ENCODE measurements around the gene VPS54.
A peak's percentile ranks its signal among the peaks of the same experiment; 100 is the strongest.

Gene VPS54

DNA sequence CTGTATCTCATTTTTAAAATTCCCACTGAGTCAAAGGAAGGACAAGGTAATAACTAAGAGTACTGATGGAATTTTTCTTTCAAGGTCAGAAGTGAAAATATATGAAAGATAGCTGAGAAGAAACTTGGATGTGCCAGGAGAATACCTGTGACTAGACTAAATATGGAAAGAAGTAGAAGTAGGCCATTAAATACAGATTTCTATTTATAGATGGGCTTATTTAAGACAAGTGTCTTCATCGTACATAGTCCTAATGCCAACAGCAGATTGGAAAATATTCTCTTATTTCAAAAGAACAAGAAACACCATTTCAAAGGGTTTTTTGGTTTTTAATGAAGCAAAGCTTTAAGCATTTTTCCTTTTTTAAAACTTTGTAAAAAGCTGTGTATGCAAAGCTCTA is 155.5 kb downstream of the VPS54 start:
- Histone ChIP-seq H4K20me1 (ENCODE audit: low read depth, low read length) (no peaks in the 10 kb centered on the region), H3K4me2 (ENCODE audit: low read depth, low read length, poor library complexity, severe bottlenecking) (no peak overlapping the region), H3K36me3 (ENCODE audit: low read length) (peaks cover 33% of the 10 kb centered on the region; the same call in 1 of the 2 replicates), H3F3A (ENCODE audit: insufficient read depth) (peaks cover 21% of the 10 kb centered on the region), H3K9ac (ENCODE audit: low read length) (no peak overlapping the region), H3K9me2 (replicated peaks; ENCODE audit: insufficient read depth, low read length) (no peaks in the 10 kb centered on the region), H3K27ac (ENCODE audit: low read depth, low read length) (no peak overlapping the region), H3K27me3 (ENCODE audit: low read length) (no peaks in the 10 kb centered on the region), H2AFZ (ENCODE audit: low read depth, low read length, severe bottlenecking) (no peak overlapping the region), H3K9me3 (ENCODE audit: insufficient read depth, low read length) (no peaks in the 10 kb centered on the region), H3K4me3 (ENCODE audit: insufficient read depth, low read length, poor library complexity, severe bottlenecking) (no peak overlapping the region), H3K79me2 (ENCODE audit: insufficient read depth, low read length) (peaks cover 4% of the 10 kb centered on the region; the same call in 1 of the 2 replicates)
- TF ChIP-seq, protein P1, sequence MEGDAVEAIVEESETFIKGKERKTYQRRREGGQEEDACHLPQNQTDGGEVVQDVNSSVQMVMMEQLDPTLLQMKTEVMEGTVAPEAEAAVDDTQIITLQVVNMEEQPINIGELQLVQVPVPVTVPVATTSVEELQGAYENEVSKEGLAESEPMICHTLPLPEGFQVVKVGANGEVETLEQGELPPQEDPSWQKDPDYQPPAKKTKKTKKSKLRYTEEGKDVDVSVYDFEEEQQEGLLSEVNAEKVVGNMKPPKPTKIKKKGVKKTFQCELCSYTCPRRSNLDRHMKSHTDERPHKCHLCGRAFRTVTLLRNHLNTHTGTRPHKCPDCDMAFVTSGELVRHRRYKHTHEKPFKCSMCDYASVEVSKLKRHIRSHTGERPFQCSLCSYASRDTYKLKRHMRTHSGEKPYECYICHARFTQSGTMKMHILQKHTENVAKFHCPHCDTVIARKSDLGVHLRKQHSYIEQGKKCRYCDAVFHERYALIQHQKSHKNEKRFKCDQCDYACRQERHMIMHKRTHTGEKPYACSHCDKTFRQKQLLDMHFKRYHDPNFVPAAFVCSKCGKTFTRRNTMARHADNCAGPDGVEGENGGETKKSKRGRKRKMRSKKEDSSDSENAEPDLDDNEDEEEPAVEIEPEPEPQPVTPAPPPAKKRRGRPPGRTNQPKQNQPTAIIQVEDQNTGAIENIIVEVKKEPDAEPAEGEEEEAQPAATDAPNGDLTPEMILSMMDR (IDR thresholded peaks at IDR 0.05; ENCODE audit: insufficient read depth, low read length, poor library complexity, severe bottlenecking): no peak
- no peak for TF ChIP-seq EZH2phosphoT487 (conservative IDR thresholded peaks at IDR 0.05; ENCODE audit: low read length)

DNA sequence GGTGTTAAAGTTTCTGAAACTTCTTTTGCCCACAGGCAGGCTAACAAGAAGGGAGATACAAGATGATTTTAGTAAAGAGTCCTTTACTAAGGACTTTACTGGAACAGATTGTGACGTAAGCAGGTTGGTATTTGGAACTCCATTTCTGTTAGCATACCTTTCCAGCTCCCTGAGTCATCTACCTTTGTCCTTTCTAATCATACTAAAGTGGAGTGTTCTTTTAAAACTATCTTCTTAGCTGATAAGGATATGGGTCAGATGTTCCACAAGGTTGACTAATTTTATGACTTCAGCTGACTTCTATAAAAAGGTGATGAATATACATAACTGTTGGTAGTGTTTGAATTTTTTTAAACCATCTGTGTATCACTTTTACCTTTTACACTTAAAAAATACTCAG is 156.4 kb downstream of the VPS54 start:
- Histone ChIP-seq H2AFZ (ENCODE audit: low read depth, low read length, severe bottlenecking) (no peak overlapping the region), H3K4me3 (ENCODE audit: insufficient read depth, low read length, poor library complexity, severe bottlenecking) (no peak overlapping the region), H3F3A (ENCODE audit: insufficient read depth) (peaks cover 21% of the 10 kb centered on the region), H3K9ac (ENCODE audit: low read length) (no peak overlapping the region), H3K36me3 (ENCODE audit: low read length) (peaks cover 41% of the 10 kb centered on the region; the same call in 1 of the 2 replicates), H3K4me2 (ENCODE audit: low read depth, low read length, poor library complexity, severe bottlenecking) (no peak overlapping the region), H3K27me3 (ENCODE audit: low read length) (no peaks in the 10 kb centered on the region), H3K27ac (ENCODE audit: low read depth, low read length) (no peak overlapping the region), H3K9me2 (replicated peaks; ENCODE audit: insufficient read depth, low read length) (no peaks in the 10 kb centered on the region), H3K79me2 (ENCODE audit: insufficient read depth, low read length) (peaks cover 4% of the 10 kb centered on the region; the same call in 1 of the 2 replicates), H3K9me3 (ENCODE audit: insufficient read depth, low read length) (no peaks in the 10 kb centered on the region), H4K20me1 (ENCODE audit: low read depth, low read length) (no peaks in the 10 kb centered on the region)
- TF ChIP-seq, protein P1 (IDR thresholded peaks at IDR 0.05; ENCODE audit: insufficient read depth, low read length, poor library complexity, severe bottlenecking): no peak
- TF ChIP-seq EZH2phosphoT487 (conservative IDR thresholded peaks at IDR 0.05; ENCODE audit: low read length): no peak

DNA sequence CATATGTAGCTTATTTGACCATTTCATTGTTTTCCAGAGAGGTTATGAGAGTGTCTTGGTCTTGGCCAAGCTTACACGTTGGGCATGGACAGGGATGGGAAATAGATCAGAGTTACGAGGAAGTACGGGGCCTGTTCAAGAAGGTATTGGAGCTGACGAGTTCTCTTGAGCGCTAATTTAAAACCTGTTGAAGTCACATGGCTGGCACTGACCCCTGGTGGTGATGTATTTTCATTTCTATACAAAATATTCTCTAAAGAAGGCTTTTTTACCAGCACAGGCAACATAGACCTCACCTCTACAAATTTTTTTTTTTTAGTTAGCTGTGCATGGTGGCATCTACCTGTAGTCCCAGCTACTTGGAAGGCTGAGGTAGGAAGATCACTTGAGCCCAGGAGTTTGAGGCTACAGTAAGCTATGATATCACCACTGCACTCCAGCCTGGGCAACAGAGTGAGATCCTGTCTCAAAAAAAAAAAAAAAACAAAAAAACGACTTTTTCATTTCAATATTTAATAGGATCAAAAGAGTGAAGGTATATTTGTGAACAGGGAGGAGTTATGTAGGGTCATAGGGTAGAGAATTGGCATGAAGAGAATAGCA is 157.9 kb downstream of the VPS54 start:
- H2AFZ ChIP-seq (ENCODE audit: low read depth, low read length, severe bottlenecking): no peak overlapping the region
- H4K20me1 ChIP-seq (ENCODE audit: low read depth, low read length): no peaks in the 10 kb centered on the region
- peaks cover 41% of the 10 kb centered on the region; the same call in 1 of the 2 replicates for H3K36me3 ChIP-seq (ENCODE audit: low read length)
- no peaks in the 10 kb centered on the region for H3K27me3 ChIP-seq (ENCODE audit: low read length)
- TF ChIP-seq EZH2phosphoT487 (conservative IDR thresholded peaks at IDR 0.05; ENCODE audit: low read length): no peak
- TF ChIP-seq, protein P1 (IDR thresholded peaks at IDR 0.05; ENCODE audit: insufficient read depth, low read length, poor library complexity, severe bottlenecking): peak; percentile 30
- H3K79me2 ChIP-seq (ENCODE audit: insufficient read depth, low read length): peaks cover 7% of the 10 kb centered on the region; the same call in 1 of the 2 replicates
- no peaks in the 10 kb centered on the region for H3K9me3 ChIP-seq (ENCODE audit: insufficient read depth, low read length)
- H3K9ac ChIP-seq (ENCODE audit: low read length): no peak overlapping the region
- no peaks in the 10 kb centered on the region for H3K9me2 ChIP-seq (replicated peaks; ENCODE audit: insufficient read depth, low read length)
- H3K27ac ChIP-seq (ENCODE audit: low read depth, low read length): no peak overlapping the region
- H3K4me3 ChIP-seq (ENCODE audit: insufficient read depth, low read length, poor library complexity, severe bottlenecking): no peak overlapping the region
- peaks cover 16% of the 10 kb centered on the region for H3F3A ChIP-seq (ENCODE audit: insufficient read depth)
- H3K4me2 ChIP-seq (ENCODE audit: low read depth, low read length, poor library complexity, severe bottlenecking): no peak overlapping the region

Data from SU-DHL-6 (cell line).